SW 1271 (cell line): Measurements from ENCODE around the gene PPT1.

Experiments used
- DNase-seq, 2 experiments: peaks; one replicate each; lab custom pipeline; 2025; lab: John Stamatoyannopoulos, UW

Gene PPT1

GRCh38 chr1:40030528-40031135 lies 66.4 kb downstream of the PPT1 start:
- no peak for DNase-seq

- no peak for DNase-seq
Measured at GRCh38 chr1:40029608-40030007, 67.4 kb downstream of the PPT1 start.

- DNase-seq: no peak
Measured at GRCh38 chr1:40027647-40028046, 69.4 kb downstream of the PPT1 start.

- no peak for DNase-seq
Measured at GRCh38 chr1:40024671-40025070, 72.4 kb downstream of the PPT1 start.

- no peak for DNase-seq
Measured at GRCh38 chr1:40023379-40023944, 73.6 kb downstream of the PPT1 start.
